ENCODE measurements around the gene USP11. TPM values are rescaled to one million over a fixed set of nuclear protein-coding genes. Genes with fewer than 3 reads are reported as not detected.

The USP11 gene
- total and polyA plus RNA-seq, 2 donors (not counting 1 experiment from before 2014, with no cell fraction given) = 63.4 to 136 TPM

GRCh38 chrX:47264483-47265173 lies 31.8 kb downstream of the USP11 start:
- no peak overlapping the region for H3K4me3 Mint-ChIP-seq
- Histone ChIP-seq H3K4me1 (ENCODE audit: control insufficient read depth in 2 of 2, insufficient read depth in 2 of 2, low read length in 2 of 2) (no peaks in the 10 kb centered on the region), H3K27me3 (replicated peaks in 1 of 4; ENCODE audit: control extremely low read depth in 1 of 4, control insufficient read depth in 3 of 4, insufficient read depth in 4 of 4, low read length in 3 of 4) (no peaks in the 10 kb centered on the region), H3K79me2 (ENCODE audit: control insufficient read depth, insufficient read depth, low read length) (no peaks in the 10 kb centered on the region), H2AFZ (ENCODE audit: insufficient read depth, low read depth, low read length, poor library complexity, severe bottlenecking) (no peak overlapping the region), H3K9me3 (ENCODE audit: control extremely low read depth in 1 of 3, control insufficient read depth in 2 of 3, insufficient read depth in 1 of 3, low read length in 2 of 3) (no peaks in the 10 kb centered on the region), H3K4me2 (replicated peaks; ENCODE audit: low read depth, low read length, poor library complexity, severe bottlenecking) (no peak overlapping the region), H3K4me3 (ENCODE audit: control extremely low read depth in 1 of 5, extremely low read depth in 1 of 5, insufficient read depth in 1 of 5, low read depth in 2 of 5, low read length in 4 of 5) (no peak overlapping the region), H3K9ac (ENCODE audit: low read length) (no peak overlapping the region), H4K20me1 (ENCODE audit: control insufficient read depth, insufficient read depth, low read length, poor library complexity, severe bottlenecking) (no peaks in the 10 kb centered on the region), H3K36me3 (replicated peaks in 1 of 2; ENCODE audit: control extremely low read depth in 1 of 2, control insufficient read depth in 1 of 2, extremely low read depth in 1 of 2, insufficient read depth in 2 of 2, low read length in 1 of 2) (no peaks in the 10 kb centered on the region), H3K27ac (ENCODE audit: low read length in 2 of 2) (no peak overlapping the region)
- ChIA-PET POLR2A (no interaction called here), CTCF (no interaction called here)
- no CpG with 5 or more reads among the region's 7 CpGs for WGBS (ENCODE audit: insufficient coverage)
- H3K4me1 Mint-ChIP-seq = no peaks in the 10 kb centered on the region
- DNase-seq (no peak), ATAC-seq (ENCODE audit: low read depth) (no peak)
- TF ChIP-seq CTCF (IDR thresholded peaks at IDR 0.05) = no peak
- TF ChIP-seq EZH2 (IDR thresholded peaks at IDR 0.05; ENCODE audit: borderline replicate concordance, insufficient read depth, low read depth, low read length, poor library complexity, severe bottlenecking) = no peak
- no peaks in the 10 kb centered on the region for H3K9me3 Mint-ChIP-seq (ENCODE audit: insufficient read depth)
- no peaks in the 10 kb centered on the region for H3K27me3 Mint-ChIP-seq
- H3K27ac Mint-ChIP-seq = no peak overlapping the region
- intact Hi-C loops (cut with micrococcal nuclease) = no loop called here

GRCh38 chrX:47266643-47267042 lies 33.8 kb downstream of the USP11 start:
- POLR2A ChIA-PET = no interaction called here
- no peaks in the 10 kb centered on the region for H3K9me3 ChIP-seq (ENCODE audit: control extremely low read depth in 1 of 3, control insufficient read depth in 2 of 3, insufficient read depth in 1 of 3, low read length in 2 of 3)
- no CpG with 5 or more reads among the region's 7 CpGs for WGBS (ENCODE audit: insufficient coverage)

More at GRCh38 chrX:47266643-47267042, 33.8 kb downstream of the USP11 start:
- Mint-ChIP-seq H3K27me3 (no peaks in the 10 kb centered on the region), H3K9me3 (ENCODE audit: insufficient read depth) (no peaks in the 10 kb centered on the region), H3K4me3 (no peak overlapping the region), H3K4me1 (no peaks in the 10 kb centered on the region), H3K27ac (no peak overlapping the region)
- H3K27me3 ChIP-seq (replicated peaks in 1 of 4; ENCODE audit: control extremely low read depth in 1 of 4, control insufficient read depth in 3 of 4, insufficient read depth in 4 of 4, low read length in 3 of 4) = no peaks in the 10 kb centered on the region
- CTCF ChIA-PET = no interaction called here
- intact Hi-C loops (cut with micrococcal nuclease) = no loop called here
- no peak overlapping the region for H3K4me3 ChIP-seq (ENCODE audit: control extremely low read depth in 1 of 5, extremely low read depth in 1 of 5, insufficient read depth in 1 of 5, low read depth in 2 of 5, low read length in 4 of 5)
- ATAC-seq (ENCODE audit: low read depth) (no peak), DNase-seq (no peak)
- H3K79me2 ChIP-seq (ENCODE audit: control insufficient read depth, insufficient read depth, low read length) = no peaks in the 10 kb centered on the region
- no peak overlapping the region for H3K9ac ChIP-seq (ENCODE audit: low read length)
- no peaks in the 10 kb centered on the region for H3K4me1 ChIP-seq (ENCODE audit: control insufficient read depth in 2 of 2, insufficient read depth in 2 of 2, low read length in 2 of 2)
- H2AFZ ChIP-seq (ENCODE audit: insufficient read depth, low read depth, low read length, poor library complexity, severe bottlenecking) = no peak overlapping the region
- no peak overlapping the region for H3K4me2 ChIP-seq (replicated peaks; ENCODE audit: low read depth, low read length, poor library complexity, severe bottlenecking)
- H3K36me3 ChIP-seq (replicated peaks in 1 of 2; ENCODE audit: control extremely low read depth in 1 of 2, control insufficient read depth in 1 of 2, extremely low read depth in 1 of 2, insufficient read depth in 2 of 2, low read length in 1 of 2) = no peaks in the 10 kb centered on the region
- no peak for TF ChIP-seq CTCF (IDR thresholded peaks at IDR 0.05)
- no peak for TF ChIP-seq EZH2 (IDR thresholded peaks at IDR 0.05; ENCODE audit: borderline replicate concordance, insufficient read depth, low read depth, low read length, poor library complexity, severe bottlenecking)
- H4K20me1 ChIP-seq (ENCODE audit: control insufficient read depth, insufficient read depth, low read length, poor library complexity, severe bottlenecking) = no peaks in the 10 kb centered on the region
- no peak overlapping the region for H3K27ac ChIP-seq (ENCODE audit: low read length in 2 of 2)

Measured in B cell (primary cell).